Esophagus squamous epithelium (tissue), 5 donors: ENCODE data around the gene FA2H. TPM values are rescaled to one million over a fixed set of nuclear protein-coding genes. Genes with fewer than 3 reads are reported as not detected.

Experiments
- DNase-seq: peaks from one replicate; lab custom pipeline; 2025; lab: John Stamatoyannopoulos, UW
- H3K27ac ChIP-seq, 4 donors: fragments of 200-600 bp; sonication (generic); one replicate each; pipeline ENCODE4 v1.5.1; 2016 to 2019; ENCODE audit warnings: mild to moderate bottlenecking in 1 of 4
- H3K27me3 ChIP-seq, 4 donors: fragments of 200-600 bp; sonication (generic); 1 replicate in 3 of 4; 2 replicates in 1 of 4; pipeline versions ENCODE4 v1.5.1 to v1.6.0; 2017 to 2021; ENCODE audit warnings: antibody characterized with exemption in 1 of 4
- H3K36me3 ChIP-seq, 3 donors: fragments of 200-600 bp; sonication (generic); one replicate each; pipeline ENCODE4 v1.5.1; 2016 to 2019
- H3K4me1 ChIP-seq, 3 donors: fragments of 200-600 bp; sonication (generic); one replicate each; pipeline ENCODE4 v1.5.1; 2017 to 2019
- H3K4me3 ChIP-seq, 4 donors: fragments of 200-600 bp; sonication (generic); 1 replicate in 3 of 4; 2 replicates in 1 of 4; pipeline ENCODE4 v1.5.1; 2016 to 2019; ENCODE audit warnings: mild to moderate bottlenecking in 2 of 4, moderate library complexity in 1 of 4
- H3K9me3 ChIP-seq, 3 donors: fragments of 200-600 bp; sonication (generic); one replicate each; pipeline ENCODE4 v1.5.1; 2016 to 2019
- POLR2A ChIP-seq, 4 donors: fragments of 450-650 bp; IDR thresholded peaks; one replicate each; pipeline ENCODE4 v1.6.1; 2017; ENCODE audit warnings: antibody characterized with exemption in 4 of 4, mild to moderate bottlenecking in 4 of 4, moderate library complexity in 3 of 4
- WGBS, 2 donors: methylation state at CpG; one replicate each; pipeline ENCODE4 v1.1.5; 2018; 5-methylcytosine and 5-hydroxymethylcytosine counted together
- intact Hi-C: fragments of 100-400 bp; cut with DNase I; formaldehyde crosslinking; loops from one replicate; pipeline ENCODE4 v1.15.0; 2022
- total RNA-seq, 4 donors: library from RNA; depleted of rRNA; stranded (reverse); fragments of >200 nt; gene quantifications; one replicate each; pipeline ENCODE4 v1.1.0, GENCODE V29; 2016
- TF ChIP-seq, protein P1 (sequence below), 6 experiments: fragments of 450-650 bp in 4 of 6; fragments of 200-600 bp in 2 of 6; sonication (generic) in 2 of 6; IDR thresholded peaks; one replicate each; pipeline ENCODE4 v1.5.1; 2016 to 2019; ENCODE audit warnings: antibody characterized with exemption in 6 of 6, mild to moderate bottlenecking in 4 of 6, moderate library complexity in 4 of 6
- donor health status: DM: yes; HTN: yes; CAD: no.

Gene FA2H
- total RNA-seq, 4 donors from 2014 or later, result 2.9 to 4.0 (median 3.3) TPM

DNA sequence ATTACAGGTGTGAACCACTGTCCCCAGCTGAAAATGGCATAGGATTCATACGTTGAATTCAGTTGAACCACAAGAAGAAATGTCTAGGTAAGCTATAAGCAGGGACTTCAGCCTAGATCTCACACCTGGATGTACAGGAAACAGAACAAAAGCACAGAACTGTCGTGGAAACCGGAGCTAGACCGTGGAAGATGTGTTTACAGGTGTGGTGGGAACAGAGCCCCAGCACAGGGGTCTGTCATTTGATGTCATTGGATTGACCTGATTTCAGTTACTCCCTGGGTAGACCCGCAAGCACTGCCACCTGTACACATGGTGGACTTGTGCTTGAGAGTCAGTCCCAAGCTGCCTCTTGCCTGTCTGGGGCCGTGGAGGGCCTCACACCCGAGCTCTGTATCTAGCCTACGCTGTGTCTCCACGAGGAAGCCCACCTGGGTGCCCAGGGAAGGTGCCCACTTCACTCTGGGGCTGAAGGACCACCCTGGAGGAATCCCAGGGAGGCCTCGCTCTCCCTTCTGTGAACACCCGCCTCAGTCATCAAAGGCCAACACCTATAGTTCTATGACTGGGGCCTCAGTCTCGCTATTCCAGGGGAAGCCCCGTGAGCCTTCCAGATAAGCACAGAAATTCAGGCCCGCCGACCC is 41.8 kb downstream of the FA2H start:
- H3K27me3 ChIP-seq, result peaks cover 0 to 7% (median 0%) of the 10 kb centered on the region in 4 donors
- H3K4me3 ChIP-seq, result no peak overlapping the region
- H3K36me3 ChIP-seq, result no peaks in the 10 kb centered on the region
- no peak overlapping the region for H3K27ac ChIP-seq
- no peaks in the 10 kb centered on the region for H3K9me3 ChIP-seq
- 84 to 88% methylated on average over 8 of the region's 15 CpGs for WGBS, 2 donors
- peaks cover 6 to 37% (median 15%) of the 10 kb centered on the region in 3 donors for H3K4me1 ChIP-seq
- TF ChIP-seq POLR2A (IDR thresholded peaks at IDR 0.05), result no peak
- TF ChIP-seq, protein P1, sequence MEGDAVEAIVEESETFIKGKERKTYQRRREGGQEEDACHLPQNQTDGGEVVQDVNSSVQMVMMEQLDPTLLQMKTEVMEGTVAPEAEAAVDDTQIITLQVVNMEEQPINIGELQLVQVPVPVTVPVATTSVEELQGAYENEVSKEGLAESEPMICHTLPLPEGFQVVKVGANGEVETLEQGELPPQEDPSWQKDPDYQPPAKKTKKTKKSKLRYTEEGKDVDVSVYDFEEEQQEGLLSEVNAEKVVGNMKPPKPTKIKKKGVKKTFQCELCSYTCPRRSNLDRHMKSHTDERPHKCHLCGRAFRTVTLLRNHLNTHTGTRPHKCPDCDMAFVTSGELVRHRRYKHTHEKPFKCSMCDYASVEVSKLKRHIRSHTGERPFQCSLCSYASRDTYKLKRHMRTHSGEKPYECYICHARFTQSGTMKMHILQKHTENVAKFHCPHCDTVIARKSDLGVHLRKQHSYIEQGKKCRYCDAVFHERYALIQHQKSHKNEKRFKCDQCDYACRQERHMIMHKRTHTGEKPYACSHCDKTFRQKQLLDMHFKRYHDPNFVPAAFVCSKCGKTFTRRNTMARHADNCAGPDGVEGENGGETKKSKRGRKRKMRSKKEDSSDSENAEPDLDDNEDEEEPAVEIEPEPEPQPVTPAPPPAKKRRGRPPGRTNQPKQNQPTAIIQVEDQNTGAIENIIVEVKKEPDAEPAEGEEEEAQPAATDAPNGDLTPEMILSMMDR (IDR thresholded peaks at IDR 0.05), result no peak
- intact Hi-C loops, result no loop called here
- DNase-seq, result no peak

DNA sequence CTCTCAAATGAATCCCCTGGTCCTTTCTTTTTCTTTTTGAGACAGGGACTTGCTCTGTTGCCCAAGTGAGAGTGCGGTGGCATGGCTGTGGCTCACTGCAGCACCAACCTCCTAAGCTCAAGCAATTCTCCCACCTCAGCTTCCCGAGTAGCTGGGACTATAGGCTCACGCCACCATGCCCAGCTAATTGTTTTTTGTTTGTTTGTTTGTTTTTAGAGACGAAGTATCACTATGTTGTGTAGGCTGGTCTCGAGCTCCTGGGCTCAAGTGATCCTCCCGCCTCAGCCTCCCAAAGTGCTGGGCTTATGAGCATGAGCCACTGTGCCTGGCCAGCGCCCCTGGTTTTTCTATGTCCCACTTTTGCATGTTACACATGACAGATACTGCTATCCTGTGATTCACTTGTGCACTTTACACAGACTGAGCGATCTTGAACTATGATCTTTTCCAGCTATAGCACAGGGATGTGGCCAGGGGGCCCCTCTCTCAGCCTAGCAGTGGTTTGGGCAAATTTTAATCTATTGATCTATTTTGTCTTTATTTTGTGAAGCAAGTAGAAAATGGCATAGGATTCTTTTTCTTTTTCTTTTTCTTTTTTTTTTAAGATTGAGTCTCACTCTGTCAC is 42.7 kb downstream of the FA2H start:
- Histone ChIP-seq H3K4me3 (no peak overlapping the region), H3K27me3 (peaks cover 0 to 7% (median 0%) of the 10 kb centered on the region in 4 donors), H3K9me3 (peaks cover 0 to 5% (median 5%) of the 10 kb centered on the region in 3 donors), H3K27ac (peak overlapping the region in 2 of 4 donors; percentile 84 to 90), H3K4me1 (peaks cover 6 to 29% (median 15%) of the 10 kb centered on the region in 3 donors), H3K36me3 (no peaks in the 10 kb centered on the region)
- no peak for DNase-seq
- intact Hi-C loops, result no loop called here
- TF ChIP-seq, protein P1 (IDR thresholded peaks at IDR 0.05), result no peak
- TF ChIP-seq POLR2A (IDR thresholded peaks at IDR 0.05), result no peak
- 89 to 90% methylated on average over 7 to 8 of the region's 8 CpGs for WGBS, 2 donors

DNA sequence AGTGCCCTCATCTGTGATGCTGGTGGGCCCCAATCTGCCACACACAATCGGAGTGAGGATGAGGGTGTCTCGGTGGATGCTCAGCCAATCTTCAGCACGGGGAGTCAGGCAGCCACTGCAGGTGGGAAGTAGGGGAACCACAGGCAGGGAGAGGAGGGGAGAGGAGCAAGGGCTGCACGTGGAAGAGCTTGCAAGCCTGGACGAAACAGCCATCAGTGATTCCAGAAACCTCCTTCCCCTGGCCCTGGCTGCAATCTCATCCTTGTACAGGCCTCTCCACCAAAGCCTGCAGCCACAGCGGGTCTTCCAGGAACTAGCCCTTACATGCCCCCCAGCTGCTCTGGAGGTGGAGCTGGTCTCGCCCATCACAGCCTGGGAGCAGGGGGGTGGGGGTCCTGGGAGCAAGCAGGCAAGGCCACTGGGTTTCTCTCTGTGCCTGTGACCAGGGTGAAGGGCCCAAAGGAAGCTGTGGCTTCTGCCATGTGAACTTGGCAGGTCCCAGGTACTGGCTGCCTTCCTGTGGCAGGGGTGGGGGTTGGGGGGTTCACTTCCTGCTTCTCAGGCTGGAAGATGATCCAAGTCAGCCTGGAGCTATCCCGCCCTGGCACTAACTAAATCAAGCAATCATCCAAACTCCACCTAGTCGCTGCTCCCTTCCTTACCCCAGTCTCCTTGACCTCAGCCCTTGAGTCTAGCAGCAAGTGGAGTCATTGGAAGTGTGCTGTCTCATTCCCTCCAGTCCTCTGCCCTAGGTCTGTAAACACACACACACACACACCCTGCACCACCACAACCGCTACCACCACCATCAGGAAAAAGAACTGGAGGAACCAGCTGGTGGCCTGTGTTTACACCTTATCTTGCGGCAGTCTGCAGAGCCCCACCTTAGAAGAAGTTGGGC is 44.6 kb downstream of the FA2H start:
- DNase-seq, result no peak
- 19 to 42% methylated on average over 4 to 6 of the region's 11 CpGs for WGBS, 2 donors
- H3K4me3 ChIP-seq, result no peak overlapping the region
- peaks cover 0 to 3% (median 0%) of the 10 kb centered on the region in 4 donors for H3K27me3 ChIP-seq
- intact Hi-C loops, result no loop called here
- peaks cover 6 to 27% (median 15%) of the 10 kb centered on the region in 3 donors for H3K4me1 ChIP-seq
- peak overlapping the region; percentile 80 to 90 (median 85) for H3K27ac ChIP-seq
- no peaks in the 10 kb centered on the region for H3K36me3 ChIP-seq
- peaks cover 0 to 11% (median 10%) of the 10 kb centered on the region in 3 donors for H3K9me3 ChIP-seq
- TF ChIP-seq, protein P1 (IDR thresholded peaks at IDR 0.05), result no peak
- TF ChIP-seq POLR2A (IDR thresholded peaks at IDR 0.05), result peak in 1 of 4 donors; percentile 24

DNA sequence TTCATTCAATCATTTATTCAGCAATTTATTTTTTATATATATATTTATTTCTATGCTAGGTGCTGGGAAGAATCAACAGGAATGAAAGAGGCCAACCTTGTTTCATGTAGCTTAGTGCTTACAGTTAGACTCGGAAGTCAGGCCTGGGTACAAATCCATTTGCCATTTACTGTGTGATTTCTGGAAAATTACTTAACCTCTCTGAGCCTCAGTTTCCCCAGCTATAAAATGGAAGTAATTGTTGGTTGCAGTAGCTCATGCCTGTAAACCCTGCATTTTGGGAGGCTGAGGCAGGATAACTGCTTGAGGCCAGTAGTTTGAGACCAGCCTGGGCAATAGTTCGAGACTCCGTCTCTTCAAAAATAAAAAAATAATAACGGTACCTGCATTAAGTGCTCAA is 46.7 kb downstream of the FA2H start:
- DNase-seq, result no peak
- intact Hi-C loops, result no loop called here
- Histone ChIP-seq H3K4me1 (peaks cover 6 to 27% (median 15%) of the 10 kb centered on the region in 3 donors), H3K27me3 (no peaks in the 10 kb centered on the region), H3K9me3 (peaks cover 0 to 11% (median 10%) of the 10 kb centered on the region in 3 donors), H3K36me3 (no peaks in the 10 kb centered on the region), H3K27ac (no peak overlapping the region), H3K4me3 (no peak overlapping the region)
- WGBS, 2 donors, result 88 to 94% methylated on average over 4 of the region's 4 CpGs
- TF ChIP-seq POLR2A (IDR thresholded peaks at IDR 0.05), result no peak
- TF ChIP-seq, protein P1 (IDR thresholded peaks at IDR 0.05), result no peak
